GM23338 (cell line): ENCODE results near the gene PBOV1. TPM values are rescaled to one million over a fixed set of nuclear protein-coding genes. Genes with fewer than 3 reads are reported as not detected.

Experiments used
- ATAC-seq: fragments of 200-7000 bp; cut with Tn5 transposase; 3 replicates; pipeline ENCODE4 v1.9.1; 2020
- DNase-seq: peaks from one replicate; pipeline ENCODE4 v3.0.0-alpha.2; 2015; ENCODE audit warnings: low spot score
- H2AFZ ChIP-seq: fragments of 200-600 bp; sonication (generic); 2 replicates; pipeline ENCODE4 v1.8.0; 2016; ENCODE audit warnings: antibody characterized with exemption, mild to moderate bottlenecking, moderate library complexity
- H3F3A ChIP-seq: fragments of 200-600 bp; sonication (generic); replicated peaks from 2 replicates; pipeline ENCODE4 v1.8.0; 2017; ENCODE audit warnings: antibody characterized with exemption, mixed run types, low read depth
- H3K27ac ChIP-seq: fragments of 200-600 bp; sonication (generic); 2 replicates; pipeline ENCODE4 v1.6.1; 2016; ENCODE audit warnings: low read depth
- H3K27me3 ChIP-seq: fragments of 200-600 bp; sonication (generic); 2 replicates; pipeline ENCODE4 v1.8.0; 2016; ENCODE audit warnings: mild to moderate bottlenecking, mixed run types, moderate library complexity; ENCODE audit not compliant: insufficient read depth
- H3K36me3 ChIP-seq: fragments of 200-600 bp; sonication (generic); 2 replicates; pipeline ENCODE4 v1.8.0; 2016; ENCODE audit warnings: mild to moderate bottlenecking; ENCODE audit not compliant: insufficient read depth
- H3K4me1 ChIP-seq: fragments of 200-600 bp; sonication (generic); 2 replicates; pipeline ENCODE4 v1.8.0; 2016; ENCODE audit warnings: mild to moderate bottlenecking, moderate library complexity; ENCODE audit not compliant: insufficient read depth
- H3K4me2 ChIP-seq: fragments of 200-600 bp; sonication (generic); 2 replicates; pipeline ENCODE4 v1.7.1; 2017; ENCODE audit warnings: mixed run types
- H3K4me3 ChIP-seq: fragments of 200-600 bp; sonication (generic); 2 replicates; pipeline ENCODE4 v1.6.1; 2016; ENCODE audit warnings: mixed run types
- H3K79me2 ChIP-seq: fragments of 200-600 bp; sonication (generic); replicated peaks from 2 replicates; pipeline ENCODE4 v1.8.0; 2017; ENCODE audit warnings: mild to moderate bottlenecking; ENCODE audit not compliant: insufficient read depth
- H3K9me2 ChIP-seq: fragments of 200-600 bp; sonication (generic); 2 replicates; pipeline ENCODE4 v1.8.0; 2017; ENCODE audit not compliant: insufficient read depth
- H4K20me1 ChIP-seq: fragments of 200-600 bp; sonication (generic); replicated peaks from 2 replicates; pipeline ENCODE4 v1.8.0; 2017; ENCODE audit warnings: mild to moderate bottlenecking; ENCODE audit not compliant: insufficient read depth
- H3K27ac Mint-ChIP-seq: 2 replicates; pipeline ENCODE4 v1.8.0; 2020; ENCODE audit warnings: inconsistent platforms, mild to moderate bottlenecking, moderate library complexity, mixed read lengths
- H3K27me3 Mint-ChIP-seq: 3 replicates; pipeline ENCODE4 v1.8.0; 2022; ENCODE audit warnings: low read depth, mild to moderate bottlenecking, moderate library complexity, mixed read lengths, inconsistent platforms; ENCODE audit not compliant: insufficient read depth, poor library complexity
- H3K36me3 Mint-ChIP-seq: 3 replicates; pipeline ENCODE4 v1.8.0; 2021; ENCODE audit warnings: low read depth, mild to moderate bottlenecking, inconsistent platforms, moderate library complexity, mixed read lengths
- H3K4me1 Mint-ChIP-seq: 3 replicates; pipeline ENCODE4 v1.8.0; 2020; ENCODE audit warnings: mild to moderate bottlenecking, inconsistent platforms, mixed read lengths
- H3K4me3 Mint-ChIP-seq: 3 replicates; pipeline ENCODE4 v1.8.0; 2021; ENCODE audit warnings: moderate library complexity, mild to moderate bottlenecking, inconsistent platforms, mixed read lengths
- H3K9me3 Mint-ChIP-seq: 3 replicates; pipeline ENCODE4 v1.8.0; 2020; ENCODE audit warnings: moderate library complexity, mild to moderate bottlenecking, inconsistent platforms, mixed read lengths
- CREB1 ChIP-seq: fragments of 250-450 bp; sonication (Bioruptor Pico); IDR thresholded peaks from 2 replicates; pipeline ENCODE4 v1.5.0; 2020; ENCODE audit warnings: low read depth, mild to moderate bottlenecking, moderate library complexity
- EZH2 ChIP-seq: fragments of 200-600 bp; sonication (generic); IDR thresholded peaks from one replicate; pipeline ENCODE4 v1.8.0; 2017; ENCODE audit warnings: antibody characterized with exemption, mild to moderate bottlenecking, low read depth; ENCODE audit not compliant: unreplicated experiment
- EZH2phosphoT487 ChIP-seq: fragments of 200-600 bp; sonication (generic); IDR thresholded peaks from one replicate; pipeline ENCODE4 v1.8.1; 2018; ENCODE audit warnings: antibody characterized with exemption; ENCODE audit not compliant: unreplicated experiment
- JUNB ChIP-seq: IDR thresholded peaks from one replicate; pipeline ENCODE4 v1.6.1; 2016; ENCODE audit warnings: antibody characterized with exemption; ENCODE audit not compliant: unreplicated experiment
- NANOG ChIP-seq: IDR thresholded peaks from 2 replicates; pipeline ENCODE4 v1.6.1; 2016; ENCODE audit warnings: antibody characterized with exemption, borderline replicate concordance
- POLR2AphosphoS5 ChIP-seq: IDR thresholded peaks from 2 replicates; pipeline ENCODE4 v1.6.1; 2016; ENCODE audit warnings: antibody characterized with exemption, low read depth
- STAT1 ChIP-seq: IDR thresholded peaks from one replicate; pipeline ENCODE4 v1.6.1; 2016; ENCODE audit warnings: antibody characterized with exemption; ENCODE audit not compliant: unreplicated experiment
- ZNF114 ChIP-seq: fragments of 250-450 bp; sonication (Bioruptor Pico); IDR thresholded peaks from 2 replicates; pipeline ENCODE4 v1.5.0; 2020; ENCODE audit warnings: mild to moderate bottlenecking, moderate library complexity
- ZNF331 ChIP-seq: fragments of 250-450 bp; sonication (Bioruptor Pico); IDR thresholded peaks from 2 replicates; pipeline ENCODE4 v1.5.0; 2020; ENCODE audit warnings: low read depth, mild to moderate bottlenecking, moderate library complexity
- polyA plus RNA-seq: library from polyadenylated mRNA; unstranded; fragments of >200 nt; fragmentation: Nextera tagmentation; extraction: Ambion mirVana; gene quantifications from 2 replicates; pipeline ENCODE4 v1.2.1, GENCODE V29; 2016
- total RNA-seq: library from RNA; depleted of rRNA; stranded (reverse); fragments of >200 nt; shearing (Covaris generic); gene quantifications from 2 replicates; pipeline ENCODE4 v1.2.3, GENCODE V29; 2014
- TF ChIP-seq, protein P1 (sequence below): fragments of 250-450 bp; sonication (Bioruptor Pico); IDR thresholded peaks from 2 replicates; pipeline ENCODE4 v1.5.0; 2020; ENCODE audit warnings: mild to moderate bottlenecking, moderate library complexity
- TF ChIP-seq, protein P2 (sequence below), 2 experiments: fragments of 200-600 bp in 1 of 2; sonication (generic) in 1 of 2; conservative IDR thresholded peaks; 2 replicates each; pipeline versions ENCODE4 v1.5.1 to v1.6.1; 2016 to 2017; ENCODE audit warnings: antibody characterized with exemption in 2 of 2, low read depth in 2 of 2, mild to moderate bottlenecking in 2 of 2, moderate library complexity in 1 of 2
- TF ChIP-seq, protein P3 (sequence below): IDR thresholded peaks from one replicate; pipeline ENCODE4 v1.6.1; 2018; ENCODE audit warnings: antibody characterized with exemption; ENCODE audit not compliant: unreplicated experiment
- TF ChIP-seq, protein P4 (sequence below): IDR thresholded peaks from 2 replicates; pipeline ENCODE4 v1.6.1; 2016; ENCODE audit warnings: antibody characterized with exemption

PBOV1 gene
- total and polyA plus RNA-seq, 2 experiments from 2014 or later, result not detected

DNA sequence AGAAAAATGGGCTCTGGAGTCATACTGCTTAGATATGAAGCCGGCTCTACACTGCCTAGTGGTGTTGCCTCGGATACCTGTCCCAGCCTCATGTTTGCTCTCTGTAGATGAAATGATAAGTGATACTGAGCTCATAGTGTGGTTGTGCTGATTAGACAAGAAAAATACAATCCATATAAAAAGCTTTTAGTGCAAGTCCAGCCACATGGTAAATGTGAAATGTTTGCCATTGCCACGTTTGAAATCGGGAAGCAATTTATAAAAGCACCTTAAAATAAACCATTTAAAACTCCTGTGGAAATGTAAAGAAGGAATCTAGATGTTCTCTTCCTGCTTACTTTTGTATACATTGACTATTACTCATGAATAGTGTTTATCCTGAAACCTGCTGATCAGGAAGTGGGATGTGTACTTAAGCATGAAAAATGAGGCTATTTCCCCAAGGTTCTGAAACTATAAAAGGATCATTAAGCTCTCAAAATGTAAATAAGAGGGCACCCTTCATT is 13.1 kb upstream of the PBOV1 start:
- Histone ChIP-seq H3F3A (no peaks in the 10 kb centered on the region), H3K27me3 (no peaks in the 10 kb centered on the region), H3K79me2 (no peaks in the 10 kb centered on the region), H3K36me3 (no peaks in the 10 kb centered on the region), H3K4me1 (no peaks in the 10 kb centered on the region), H3K27ac (no peak overlapping the region), H4K20me1 (no peaks in the 10 kb centered on the region), H3K4me2 (no peak overlapping the region), H2AFZ (no peak overlapping the region), H3K4me3 (no peak overlapping the region), H3K9me2 (no peaks in the 10 kb centered on the region)
- no peak overlapping the region for H3K4me3 Mint-ChIP-seq
- DNase-seq (no peak), ATAC-seq (no peak)
- H3K4me1 Mint-ChIP-seq, result peaks cover 27% of the 10 kb centered on the region
- no peak overlapping the region for H3K27ac Mint-ChIP-seq
- H3K27me3 Mint-ChIP-seq, result no peaks in the 10 kb centered on the region
- no peaks in the 10 kb centered on the region for H3K9me3 Mint-ChIP-seq
- TF ChIP-seq, protein P1, sequence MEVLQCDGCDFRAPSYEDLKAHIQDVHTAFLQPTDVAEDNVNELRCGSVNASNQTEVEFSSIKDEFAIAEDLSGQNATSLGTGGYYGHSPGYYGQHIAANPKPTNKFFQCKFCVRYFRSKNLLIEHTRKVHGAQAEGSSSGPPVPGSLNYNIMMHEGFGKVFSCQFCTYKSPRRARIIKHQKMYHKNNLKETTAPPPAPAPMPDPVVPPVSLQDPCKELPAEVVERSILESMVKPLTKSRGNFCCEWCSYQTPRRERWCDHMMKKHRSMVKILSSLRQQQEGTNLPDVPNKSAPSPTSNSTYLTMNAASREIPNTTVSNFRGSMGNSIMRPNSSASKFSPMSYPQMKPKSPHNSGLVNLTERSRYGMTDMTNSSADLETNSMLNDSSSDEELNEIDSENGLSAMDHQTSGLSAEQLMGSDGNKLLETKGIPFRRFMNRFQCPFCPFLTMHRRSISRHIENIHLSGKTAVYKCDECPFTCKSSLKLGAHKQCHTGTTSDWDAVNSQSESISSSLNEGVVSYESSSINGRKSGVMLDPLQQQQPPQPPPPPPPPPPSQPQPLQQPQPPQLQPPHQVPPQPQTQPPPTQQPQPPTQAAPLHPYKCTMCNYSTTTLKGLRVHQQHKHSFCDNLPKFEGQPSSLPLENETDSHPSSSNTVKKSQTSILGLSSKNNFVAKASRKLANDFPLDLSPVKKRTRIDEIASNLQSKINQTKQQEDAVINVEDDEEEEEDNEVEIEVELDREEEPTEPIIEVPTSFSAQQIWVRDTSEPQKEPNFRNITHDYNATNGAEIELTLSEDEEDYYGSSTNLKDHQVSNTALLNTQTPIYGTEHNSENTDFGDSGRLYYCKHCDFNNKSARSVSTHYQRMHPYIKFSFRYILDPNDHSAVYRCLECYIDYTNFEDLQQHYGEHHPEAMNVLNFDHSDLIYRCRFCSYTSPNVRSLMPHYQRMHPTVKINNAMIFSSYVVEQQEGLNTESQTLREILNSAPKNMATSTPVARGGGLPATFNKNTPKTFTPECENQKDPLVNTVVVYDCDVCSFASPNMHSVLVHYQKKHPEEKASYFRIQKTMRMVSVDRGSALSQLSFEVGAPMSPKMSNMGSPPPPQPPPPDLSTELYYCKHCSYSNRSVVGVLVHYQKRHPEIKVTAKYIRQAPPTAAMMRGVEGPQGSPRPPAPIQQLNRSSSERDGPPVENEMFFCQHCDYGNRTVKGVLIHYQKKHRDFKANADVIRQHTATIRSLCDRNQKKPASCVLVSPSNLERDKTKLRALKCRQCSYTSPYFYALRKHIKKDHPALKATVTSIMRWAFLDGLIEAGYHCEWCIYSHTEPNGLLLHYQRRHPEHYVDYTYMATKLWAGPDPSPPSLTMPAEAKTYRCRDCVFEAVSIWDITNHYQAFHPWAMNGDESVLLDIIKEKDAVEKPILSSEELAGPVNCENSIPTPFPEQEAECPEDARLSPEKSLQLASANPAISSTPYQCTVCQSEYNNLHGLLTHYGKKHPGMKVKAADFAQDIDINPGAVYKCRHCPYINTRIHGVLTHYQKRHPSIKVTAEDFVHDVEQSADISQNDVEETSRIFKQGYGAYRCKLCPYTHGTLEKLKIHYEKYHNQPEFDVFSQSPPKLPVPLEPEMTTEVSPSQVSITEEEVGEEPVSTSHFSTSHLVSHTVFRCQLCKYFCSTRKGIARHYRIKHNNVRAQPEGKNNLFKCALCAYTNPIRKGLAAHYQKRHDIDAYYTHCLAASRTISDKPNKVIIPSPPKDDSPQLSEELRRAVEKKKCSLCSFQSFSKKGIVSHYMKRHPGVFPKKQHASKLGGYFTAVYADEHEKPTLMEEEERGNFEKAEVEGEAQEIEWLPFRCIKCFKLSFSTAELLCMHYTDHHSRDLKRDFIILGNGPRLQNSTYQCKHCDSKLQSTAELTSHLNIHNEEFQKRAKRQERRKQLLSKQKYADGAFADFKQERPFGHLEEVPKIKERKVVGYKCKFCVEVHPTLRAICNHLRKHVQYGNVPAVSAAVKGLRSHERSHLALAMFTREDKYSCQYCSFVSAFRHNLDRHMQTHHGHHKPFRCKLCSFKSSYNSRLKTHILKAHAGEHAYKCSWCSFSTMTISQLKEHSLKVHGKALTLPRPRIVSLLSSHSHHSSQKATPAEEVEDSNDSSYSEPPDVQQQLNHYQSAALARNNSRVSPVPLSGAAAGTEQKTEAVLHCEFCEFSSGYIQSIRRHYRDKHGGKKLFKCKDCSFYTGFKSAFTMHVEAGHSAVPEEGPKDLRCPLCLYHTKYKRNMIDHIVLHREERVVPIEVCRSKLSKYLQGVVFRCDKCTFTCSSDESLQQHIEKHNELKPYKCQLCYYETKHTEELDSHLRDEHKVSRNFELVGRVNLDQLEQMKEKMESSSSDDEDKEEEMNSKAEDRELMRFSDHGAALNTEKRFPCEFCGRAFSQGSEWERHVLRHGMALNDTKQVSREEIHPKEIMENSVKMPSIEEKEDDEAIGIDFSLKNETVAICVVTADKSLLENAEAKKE (CRISPR knock-in tag), result no peak
- TF ChIP-seq JUNB (no peak), EZH2phosphoT487 (no peak), EZH2 (no peak), ZNF331 (CRISPR knock-in tag) (no peak), CREB1 (no peak), ZNF114 (CRISPR knock-in tag) (no peak), POLR2AphosphoS5 (no peak), NANOG (no peak), STAT1 (no peak)
- TF ChIP-seq, protein P2, sequence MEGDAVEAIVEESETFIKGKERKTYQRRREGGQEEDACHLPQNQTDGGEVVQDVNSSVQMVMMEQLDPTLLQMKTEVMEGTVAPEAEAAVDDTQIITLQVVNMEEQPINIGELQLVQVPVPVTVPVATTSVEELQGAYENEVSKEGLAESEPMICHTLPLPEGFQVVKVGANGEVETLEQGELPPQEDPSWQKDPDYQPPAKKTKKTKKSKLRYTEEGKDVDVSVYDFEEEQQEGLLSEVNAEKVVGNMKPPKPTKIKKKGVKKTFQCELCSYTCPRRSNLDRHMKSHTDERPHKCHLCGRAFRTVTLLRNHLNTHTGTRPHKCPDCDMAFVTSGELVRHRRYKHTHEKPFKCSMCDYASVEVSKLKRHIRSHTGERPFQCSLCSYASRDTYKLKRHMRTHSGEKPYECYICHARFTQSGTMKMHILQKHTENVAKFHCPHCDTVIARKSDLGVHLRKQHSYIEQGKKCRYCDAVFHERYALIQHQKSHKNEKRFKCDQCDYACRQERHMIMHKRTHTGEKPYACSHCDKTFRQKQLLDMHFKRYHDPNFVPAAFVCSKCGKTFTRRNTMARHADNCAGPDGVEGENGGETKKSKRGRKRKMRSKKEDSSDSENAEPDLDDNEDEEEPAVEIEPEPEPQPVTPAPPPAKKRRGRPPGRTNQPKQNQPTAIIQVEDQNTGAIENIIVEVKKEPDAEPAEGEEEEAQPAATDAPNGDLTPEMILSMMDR (conservative IDR thresholded peaks at IDR 0.05; ENCODE audit: low read depth in 2 of 2), result no peak
- TF ChIP-seq, protein P3, sequence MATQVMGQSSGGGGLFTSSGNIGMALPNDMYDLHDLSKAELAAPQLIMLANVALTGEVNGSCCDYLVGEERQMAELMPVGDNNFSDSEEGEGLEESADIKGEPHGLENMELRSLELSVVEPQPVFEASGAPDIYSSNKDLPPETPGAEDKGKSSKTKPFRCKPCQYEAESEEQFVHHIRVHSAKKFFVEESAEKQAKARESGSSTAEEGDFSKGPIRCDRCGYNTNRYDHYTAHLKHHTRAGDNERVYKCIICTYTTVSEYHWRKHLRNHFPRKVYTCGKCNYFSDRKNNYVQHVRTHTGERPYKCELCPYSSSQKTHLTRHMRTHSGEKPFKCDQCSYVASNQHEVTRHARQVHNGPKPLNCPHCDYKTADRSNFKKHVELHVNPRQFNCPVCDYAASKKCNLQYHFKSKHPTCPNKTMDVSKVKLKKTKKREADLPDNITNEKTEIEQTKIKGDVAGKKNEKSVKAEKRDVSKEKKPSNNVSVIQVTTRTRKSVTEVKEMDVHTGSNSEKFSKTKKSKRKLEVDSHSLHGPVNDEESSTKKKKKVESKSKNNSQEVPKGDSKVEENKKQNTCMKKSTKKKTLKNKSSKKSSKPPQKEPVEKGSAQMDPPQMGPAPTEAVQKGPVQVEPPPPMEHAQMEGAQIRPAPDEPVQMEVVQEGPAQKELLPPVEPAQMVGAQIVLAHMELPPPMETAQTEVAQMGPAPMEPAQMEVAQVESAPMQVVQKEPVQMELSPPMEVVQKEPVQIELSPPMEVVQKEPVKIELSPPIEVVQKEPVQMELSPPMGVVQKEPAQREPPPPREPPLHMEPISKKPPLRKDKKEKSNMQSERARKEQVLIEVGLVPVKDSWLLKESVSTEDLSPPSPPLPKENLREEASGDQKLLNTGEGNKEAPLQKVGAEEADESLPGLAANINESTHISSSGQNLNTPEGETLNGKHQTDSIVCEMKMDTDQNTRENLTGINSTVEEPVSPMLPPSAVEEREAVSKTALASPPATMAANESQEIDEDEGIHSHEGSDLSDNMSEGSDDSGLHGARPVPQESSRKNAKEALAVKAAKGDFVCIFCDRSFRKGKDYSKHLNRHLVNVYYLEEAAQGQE, result no peak
- TF ChIP-seq, protein P4, sequence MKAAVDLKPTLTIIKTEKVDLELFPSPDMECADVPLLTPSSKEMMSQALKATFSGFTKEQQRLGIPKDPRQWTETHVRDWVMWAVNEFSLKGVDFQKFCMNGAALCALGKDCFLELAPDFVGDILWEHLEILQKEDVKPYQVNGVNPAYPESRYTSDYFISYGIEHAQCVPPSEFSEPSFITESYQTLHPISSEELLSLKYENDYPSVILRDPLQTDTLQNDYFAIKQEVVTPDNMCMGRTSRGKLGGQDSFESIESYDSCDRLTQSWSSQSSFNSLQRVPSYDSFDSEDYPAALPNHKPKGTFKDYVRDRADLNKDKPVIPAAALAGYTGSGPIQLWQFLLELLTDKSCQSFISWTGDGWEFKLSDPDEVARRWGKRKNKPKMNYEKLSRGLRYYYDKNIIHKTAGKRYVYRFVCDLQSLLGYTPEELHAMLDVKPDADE, result no peak
- no peaks in the 10 kb centered on the region for H3K36me3 Mint-ChIP-seq
